ENCODE measurements around the gene PDIA2. TPM values are rescaled to one million over a fixed set of nuclear protein-coding genes. Genes with fewer than 3 reads are reported as not detected.
"Not testable (repeated sequence)": the region's sequence is repeated elsewhere in the genome, so short reads cannot be mapped to it uniquely, and the experiment has no call there.

Gene PDIA2
- total RNA-seq, 1 experiment from 2014 or later: not detected

DNA sequence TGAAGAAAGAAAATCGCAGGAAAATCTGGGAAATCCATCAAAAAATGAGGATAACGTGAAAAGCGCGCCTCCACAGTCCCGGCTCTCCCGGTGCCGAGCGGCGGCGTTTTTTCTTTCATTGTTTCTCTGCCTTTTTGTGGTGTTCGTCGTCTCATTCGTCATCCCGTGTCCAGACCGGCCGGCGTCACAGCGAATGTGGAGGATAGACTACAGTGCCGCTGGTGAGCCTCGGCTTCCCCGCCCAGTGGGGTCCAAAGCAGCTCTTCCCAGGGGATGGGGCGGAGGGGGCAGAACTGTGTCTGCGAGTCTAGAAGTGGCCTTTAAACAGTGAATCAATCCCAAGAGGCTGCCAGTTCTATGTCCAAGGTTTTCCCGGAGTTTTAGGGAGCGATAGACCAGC, 28.5 kb upstream of the PDIA2 start:
- Histone ChIP-seq H3K4me3 (ENCODE audit: low read depth, low read length, poor library complexity, severe bottlenecking) (no peak overlapping the region), H3K27me3 (replicated peaks; ENCODE audit: insufficient read depth, low read depth, low read length, poor library complexity) (no peaks in the 10 kb centered on the region), H3K36me3 (ENCODE audit: insufficient read depth, low read length, poor library complexity, severe bottlenecking) (peaks cover 6% of the 10 kb centered on the region), H3K27ac (ENCODE audit: low read depth, low read length, poor library complexity, severe bottlenecking) (no peak overlapping the region), H3K9me3 (ENCODE audit: low read depth, low read length, poor library complexity, severe bottlenecking) (no peaks in the 10 kb centered on the region), H3K4me1 (ENCODE audit: insufficient read depth, low read length, poor library complexity, severe bottlenecking) (no peaks in the 10 kb centered on the region)
- intact Hi-C loops (cut with micrococcal nuclease; ENCODE audit: unreplicated experiment): no loop called here
- no peak for TF ChIP-seq EZH2 (IDR thresholded peaks at IDR 0.05; ENCODE audit: borderline replicate concordance, low read depth, low read length, poor library complexity, severe bottlenecking)
- TF ChIP-seq, protein P1, sequence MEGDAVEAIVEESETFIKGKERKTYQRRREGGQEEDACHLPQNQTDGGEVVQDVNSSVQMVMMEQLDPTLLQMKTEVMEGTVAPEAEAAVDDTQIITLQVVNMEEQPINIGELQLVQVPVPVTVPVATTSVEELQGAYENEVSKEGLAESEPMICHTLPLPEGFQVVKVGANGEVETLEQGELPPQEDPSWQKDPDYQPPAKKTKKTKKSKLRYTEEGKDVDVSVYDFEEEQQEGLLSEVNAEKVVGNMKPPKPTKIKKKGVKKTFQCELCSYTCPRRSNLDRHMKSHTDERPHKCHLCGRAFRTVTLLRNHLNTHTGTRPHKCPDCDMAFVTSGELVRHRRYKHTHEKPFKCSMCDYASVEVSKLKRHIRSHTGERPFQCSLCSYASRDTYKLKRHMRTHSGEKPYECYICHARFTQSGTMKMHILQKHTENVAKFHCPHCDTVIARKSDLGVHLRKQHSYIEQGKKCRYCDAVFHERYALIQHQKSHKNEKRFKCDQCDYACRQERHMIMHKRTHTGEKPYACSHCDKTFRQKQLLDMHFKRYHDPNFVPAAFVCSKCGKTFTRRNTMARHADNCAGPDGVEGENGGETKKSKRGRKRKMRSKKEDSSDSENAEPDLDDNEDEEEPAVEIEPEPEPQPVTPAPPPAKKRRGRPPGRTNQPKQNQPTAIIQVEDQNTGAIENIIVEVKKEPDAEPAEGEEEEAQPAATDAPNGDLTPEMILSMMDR (conservative IDR thresholded peaks at IDR 0.05; ENCODE audit: low read depth, low read length): no peak
- BruUV-seq (replicated peaks): no TSS peak
- no peak for DNase-seq (ENCODE audit: low spot score)
- CTCF ChIA-PET: no interaction called here
- POLR2A ChIA-PET (ENCODE audit: low non-redundant PET): no interaction called here

DNA sequence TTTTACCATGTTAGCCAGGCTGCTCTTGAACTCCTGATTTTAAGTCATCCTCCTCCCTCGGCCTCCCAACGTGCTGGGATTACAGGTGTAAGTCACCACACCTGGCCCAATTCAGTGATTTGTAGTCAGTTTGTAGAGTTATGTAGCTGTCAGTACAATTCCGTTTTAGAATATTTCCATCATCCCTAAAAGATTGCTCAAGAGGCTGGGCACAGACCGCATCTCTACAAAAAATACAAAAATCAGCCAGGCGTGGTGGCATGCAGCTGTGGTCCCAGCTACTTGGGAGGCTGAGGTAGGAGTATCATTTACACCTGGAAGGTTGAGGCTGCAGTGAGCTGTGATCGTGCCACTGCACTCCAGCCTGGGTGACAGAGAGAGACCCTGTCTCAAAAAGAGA, 27.8 kb upstream of the PDIA2 start:
- no peak for DNase-seq (ENCODE audit: low spot score)
- ChIA-PET CTCF (no interaction called here), POLR2A (ENCODE audit: low non-redundant PET) (no interaction called here)
- H3K4me1 ChIP-seq (ENCODE audit: insufficient read depth, low read length, poor library complexity, severe bottlenecking): no peaks in the 10 kb centered on the region
- H3K27me3 ChIP-seq (replicated peaks; ENCODE audit: insufficient read depth, low read depth, low read length, poor library complexity): no peaks in the 10 kb centered on the region
- H3K36me3 ChIP-seq (ENCODE audit: insufficient read depth, low read length, poor library complexity, severe bottlenecking): peaks cover 9% of the 10 kb centered on the region
- H3K4me3 ChIP-seq (ENCODE audit: low read depth, low read length, poor library complexity, severe bottlenecking): no peak overlapping the region
- no peak overlapping the region for H3K27ac ChIP-seq (ENCODE audit: low read depth, low read length, poor library complexity, severe bottlenecking)
- intact Hi-C loops (cut with micrococcal nuclease; ENCODE audit: unreplicated experiment): no loop called here
- H3K9me3 ChIP-seq (ENCODE audit: low read depth, low read length, poor library complexity, severe bottlenecking): no peaks in the 10 kb centered on the region
- BruUV-seq (replicated peaks): no TSS peak
- no peak for TF ChIP-seq EZH2 (IDR thresholded peaks at IDR 0.05; ENCODE audit: borderline replicate concordance, low read depth, low read length, poor library complexity, severe bottlenecking)
- TF ChIP-seq, protein P1 (conservative IDR thresholded peaks at IDR 0.05; ENCODE audit: low read depth, low read length): no peak

DNA sequence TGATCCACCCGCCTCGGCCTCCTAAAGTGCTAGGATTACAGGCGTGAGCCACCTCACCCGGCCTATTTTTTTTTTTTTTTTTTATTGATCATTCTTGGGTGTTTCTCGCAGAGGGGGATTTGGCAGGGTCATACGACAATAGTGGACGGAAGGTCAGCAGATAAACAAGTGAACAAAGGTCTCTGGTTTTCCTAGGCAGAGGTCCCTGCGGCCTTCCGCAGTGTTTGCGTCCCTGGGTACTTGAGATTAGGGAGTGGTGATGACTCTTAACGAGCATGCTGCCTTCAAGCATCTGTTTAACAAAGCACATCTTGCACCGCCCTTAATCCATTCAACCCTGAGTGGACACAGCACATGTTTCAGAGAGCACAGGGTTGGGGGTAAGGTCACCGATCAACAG, 24.9 kb upstream of the PDIA2 start:
- H3K4me3 ChIP-seq (ENCODE audit: low read depth, low read length, poor library complexity, severe bottlenecking); H3K9me3 ChIP-seq (ENCODE audit: low read depth, low read length, poor library complexity, severe bottlenecking); POLR2A ChIA-PET (ENCODE audit: low non-redundant PET); intact Hi-C loops (cut with micrococcal nuclease; ENCODE audit: unreplicated experiment); BruUV-seq (replicated peaks); H3K27me3 ChIP-seq (replicated peaks; ENCODE audit: insufficient read depth, low read depth, low read length, poor library complexity); CTCF ChIA-PET; H3K4me1 ChIP-seq (ENCODE audit: insufficient read depth, low read length, poor library complexity, severe bottlenecking); DNase-seq (ENCODE audit: low spot score); H3K27ac ChIP-seq (ENCODE audit: low read depth, low read length, poor library complexity, severe bottlenecking): not testable (repeated sequence)
- H3K36me3 ChIP-seq (ENCODE audit: insufficient read depth, low read length, poor library complexity, severe bottlenecking): peaks cover 12% of the 10 kb centered on the region

DNA sequence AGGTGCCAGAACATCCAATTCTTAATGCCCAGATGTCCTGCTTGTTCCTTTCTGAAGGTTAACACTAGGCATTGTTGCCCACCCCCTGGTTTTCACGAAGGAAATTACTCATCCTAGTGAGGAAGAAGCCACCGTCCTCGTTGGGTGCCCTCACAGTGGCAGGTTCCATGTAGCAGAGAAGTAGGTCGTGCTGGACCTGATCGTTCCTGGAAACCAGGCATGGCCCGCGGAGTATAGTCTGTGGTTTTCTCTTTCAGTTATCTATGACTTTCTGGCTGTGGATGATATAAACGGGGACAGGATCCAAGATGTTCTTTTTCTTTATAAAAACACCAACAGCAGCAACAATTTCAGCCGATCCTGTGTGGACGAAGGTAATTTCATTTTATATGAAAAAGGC, 23.7 kb upstream of the PDIA2 start:
- H3K36me3 ChIP-seq (ENCODE audit: insufficient read depth, low read length, poor library complexity, severe bottlenecking): peaks cover 15% of the 10 kb centered on the region
- CTCF ChIA-PET: no interaction called here
- no peaks in the 10 kb centered on the region for H3K4me1 ChIP-seq (ENCODE audit: insufficient read depth, low read length, poor library complexity, severe bottlenecking)
- DNase-seq (ENCODE audit: low spot score): no peak
- POLR2A ChIA-PET (ENCODE audit: low non-redundant PET): no interaction called here
- H3K4me3 ChIP-seq (ENCODE audit: low read depth, low read length, poor library complexity, severe bottlenecking): no peak overlapping the region
- no TSS peak for BruUV-seq (replicated peaks)
- no peaks in the 10 kb centered on the region for H3K27me3 ChIP-seq (replicated peaks; ENCODE audit: insufficient read depth, low read depth, low read length, poor library complexity)
- intact Hi-C loops (cut with micrococcal nuclease; ENCODE audit: unreplicated experiment): no loop called here
- TF ChIP-seq, protein P1 (conservative IDR thresholded peaks at IDR 0.05; ENCODE audit: low read depth, low read length): no peak
- no peak for TF ChIP-seq EZH2 (IDR thresholded peaks at IDR 0.05; ENCODE audit: borderline replicate concordance, low read depth, low read length, poor library complexity, severe bottlenecking)
- no peaks in the 10 kb centered on the region for H3K9me3 ChIP-seq (ENCODE audit: low read depth, low read length, poor library complexity, severe bottlenecking)
- no peak overlapping the region for H3K27ac ChIP-seq (ENCODE audit: low read depth, low read length, poor library complexity, severe bottlenecking)

All from A673 (cell line).